ENCODE data around the gene VWA5B2. TPM values are rescaled to one million over a fixed set of nuclear protein-coding genes. Genes with fewer than 3 reads are reported as not detected.

Gene VWA5B2
- total RNA-seq, 4 donors from 2014 or later, result not detected

- intact Hi-C loops (cut with DNase I; ENCODE audit: low total_unique reads), result no loop called here
- DNase-seq (ENCODE audit: low spot score in 2 of 2), result no peak
- no peak for TF ChIP-seq CTCF (IDR thresholded peaks at IDR 0.05)
- no peak for TF ChIP-seq POLR2A (IDR thresholded peaks at IDR 0.05)
- 87 to 90% methylated on average over 3 of the region's 3 CpGs for WGBS, 2 donors
- no peak overlapping the region for H3K4me3 ChIP-seq (ENCODE audit: low read depth, poor library complexity, severe bottlenecking)
Observed at GRCh38 chr3:184236636-184237035, 7.3 kb downstream of the VWA5B2 start.

DNA sequence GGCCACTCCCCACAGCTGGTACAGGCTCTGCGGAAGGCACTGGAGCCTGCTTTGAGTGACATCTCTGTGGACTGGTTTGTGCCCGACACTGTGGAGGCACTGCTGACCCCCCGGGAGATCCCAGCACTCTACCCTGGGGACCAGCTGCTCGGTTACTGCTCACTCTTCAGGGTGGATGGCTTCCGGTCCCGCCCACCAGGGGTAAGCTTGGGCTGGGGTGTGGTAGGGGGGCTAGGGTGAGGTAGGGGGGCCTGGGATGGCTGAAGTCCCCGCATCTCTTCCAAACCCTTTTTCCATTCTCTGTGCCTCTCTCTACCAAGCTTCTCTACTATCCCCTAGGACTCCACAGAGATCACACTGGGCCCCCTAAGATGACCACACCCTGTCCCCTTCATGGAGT is 7.8 kb downstream of the VWA5B2 start:
- no peak overlapping the region for H3K4me3 ChIP-seq (ENCODE audit: low read depth, poor library complexity, severe bottlenecking)
- no peak for DNase-seq (ENCODE audit: low spot score in 2 of 2)
- intact Hi-C loops (cut with DNase I; ENCODE audit: low total_unique reads), result no loop called here
- WGBS, 2 donors, result 84 to 86% methylated on average over 7 of the region's 7 CpGs
- TF ChIP-seq POLR2A (IDR thresholded peaks at IDR 0.05) (no peak), CTCF (IDR thresholded peaks at IDR 0.05) (no peak)

DNA sequence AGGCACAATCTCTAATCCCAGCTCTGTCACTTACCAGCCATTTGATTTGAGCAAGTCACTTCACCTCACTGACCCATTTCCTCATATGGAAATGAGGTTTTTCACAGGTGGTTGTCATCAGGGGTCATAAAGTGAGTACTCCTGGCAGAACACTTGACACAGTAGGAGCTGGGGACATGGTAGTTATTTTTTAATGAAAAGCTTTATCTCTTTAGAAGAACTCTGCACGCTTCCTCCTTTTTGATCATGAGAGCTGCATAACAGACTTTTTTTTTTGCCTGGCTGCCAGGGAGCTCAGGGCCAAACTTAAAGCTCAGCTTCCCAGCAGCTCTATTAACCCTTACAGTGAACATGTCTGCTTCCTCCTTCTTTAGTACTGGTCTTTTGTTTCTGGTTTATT is 8.4 kb downstream of the VWA5B2 start:
- intact Hi-C loops (cut with DNase I; ENCODE audit: low total_unique reads), result no loop called here
- WGBS, 2 donors, result 17 to 30% methylated on average over 1 of the region's 1 CpG
- TF ChIP-seq POLR2A (IDR thresholded peaks at IDR 0.05), result no peak
- no peak for TF ChIP-seq CTCF (IDR thresholded peaks at IDR 0.05)
- DNase-seq (ENCODE audit: low spot score in 2 of 2), result no peak
- no peak overlapping the region for H3K4me3 ChIP-seq (ENCODE audit: low read depth, poor library complexity, severe bottlenecking)

- 64 to 70% methylated on average over 12 to 13 of the region's 13 CpGs for WGBS, 2 donors
- no peak for DNase-seq (ENCODE audit: low spot score in 2 of 2)
- H3K4me3 ChIP-seq (ENCODE audit: low read depth, poor library complexity, severe bottlenecking), result no peak overlapping the region
- intact Hi-C loops (cut with DNase I; ENCODE audit: low total_unique reads), result no loop called here
- TF ChIP-seq POLR2A (IDR thresholded peaks at IDR 0.05) (no peak), CTCF (IDR thresholded peaks at IDR 0.05) (no peak)
Observed at GRCh38 chr3:184238246-184238818, 8.9 kb downstream of the VWA5B2 start.

DNA sequence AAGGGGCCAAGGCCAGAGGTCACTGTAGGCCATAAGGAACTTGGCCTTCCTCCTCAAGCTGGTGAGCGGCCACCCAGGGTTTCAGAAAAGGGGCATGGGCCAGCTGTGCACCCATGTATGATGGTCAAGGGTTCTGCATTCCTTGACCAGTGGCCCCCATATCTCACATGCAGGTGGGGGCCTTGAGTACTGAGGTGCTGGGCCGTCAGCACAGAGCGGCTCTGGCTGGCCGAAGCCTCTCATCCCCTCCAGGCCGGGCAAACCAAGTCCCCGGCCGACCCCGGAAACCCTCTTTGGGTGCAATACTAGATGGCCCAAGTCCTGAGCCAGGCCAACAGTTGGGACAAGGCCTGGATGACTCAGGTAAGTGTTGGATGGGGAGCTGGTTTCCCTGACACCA is 9.8 kb downstream of the VWA5B2 start:
- no peak for TF ChIP-seq POLR2A (IDR thresholded peaks at IDR 0.05)
- no peak for TF ChIP-seq CTCF (IDR thresholded peaks at IDR 0.05)
- intact Hi-C loops (cut with DNase I; ENCODE audit: low total_unique reads), result no loop called here
- H3K4me3 ChIP-seq (ENCODE audit: low read depth, poor library complexity, severe bottlenecking), result no peak overlapping the region
- 88 to 94% methylated on average over 8 of the region's 8 CpGs for WGBS, 2 donors
- DNase-seq (ENCODE audit: low spot score in 2 of 2), result no peak

DNA sequence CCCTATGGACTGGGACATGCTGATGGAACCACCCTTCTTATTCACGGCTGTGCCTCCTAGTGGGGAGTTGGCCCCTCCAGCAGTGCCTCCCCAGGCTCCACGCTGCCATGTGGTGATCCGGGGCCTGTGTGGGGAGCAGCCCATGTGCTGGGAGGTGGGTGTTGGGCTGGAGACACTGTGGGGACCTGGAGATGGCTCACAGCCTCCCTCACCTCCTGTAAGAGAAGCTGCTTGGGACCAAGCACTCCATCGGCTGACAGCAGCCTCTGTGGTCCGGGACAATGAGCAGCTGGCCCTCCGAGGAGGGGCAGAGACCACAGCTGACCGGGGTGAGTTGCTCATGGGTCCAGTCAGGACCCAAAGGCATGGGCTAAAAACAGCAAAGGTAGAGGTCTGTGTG is 10.3 kb downstream of the VWA5B2 start:
- no peak overlapping the region for H3K4me3 ChIP-seq (ENCODE audit: low read depth, poor library complexity, severe bottlenecking)
- 69 to 84% methylated on average over 4 to 7 of the region's 7 CpGs for WGBS, 2 donors
- intact Hi-C loops (cut with DNase I; ENCODE audit: low total_unique reads), result loop anchor here (5.0 kb wide), 1 partner anchor 97 kb away; no protein-coding TSS in a partner anchor
- no peak for DNase-seq (ENCODE audit: low spot score in 2 of 2)
- TF ChIP-seq CTCF (IDR thresholded peaks at IDR 0.05), result no peak
- no peak for TF ChIP-seq POLR2A (IDR thresholded peaks at IDR 0.05)

Measured in lower leg skin (tissue), 4 donors.